Endothelial cell of umbilical vein (primary cell): ENCODE measurements around the gene STMN3. TPM values are rescaled to one million over a fixed set of nuclear protein-coding genes. Genes with fewer than 3 reads are reported as not detected.
"Not testable (repeated sequence)": the region's sequence is repeated elsewhere in the genome, so short reads cannot be mapped to it uniquely, and the experiment has no call there.

Experiments used
- BruUV-seq: library from RNA; stranded (reverse); fragments of 400-500 nt; replicated peaks from 2 replicates; lab custom pipeline; 2021; lab: Mats Ljungman, UMichigan
- CTCF ChIA-PET: fragments of 300-600, 350-600 bp; sonication (Branson Sonifier 250); formaldehyde crosslinking; loops from one replicate; lab custom pipeline; 2021; ENCODE audit warnings: antibody characterized with exemption, inconsistent platforms; lab: Charles Lee
- POLR2A ChIA-PET: fragments of 300-600, 350-600 bp; sonication (Branson Sonifier 250); formaldehyde crosslinking; loops from one replicate; lab custom pipeline; 2021; ENCODE audit warnings: antibody characterized with exemption, inconsistent platforms; lab: Charles Lee
- DNase-seq: peaks from one replicate; pipeline ENCODE4 v3.0.0-alpha.2; 2011; ENCODE audit warnings: low read depth, low spot score
- FAIRE-seq: peaks from 2 replicates; lab custom pipeline; 2011; peaks lifted over from hg19 to GRCh38; lab: Jason Lieb, UNC
- H2AFZ ChIP-seq: 2 replicates; pipeline ENCODE4 v1.6.0; 2012; ENCODE audit warnings: low read depth, low read length, control low read depth, inconsistent platforms
- H3K27ac ChIP-seq: 2 replicates; pipeline ENCODE4 v1.5.1; 2011; ENCODE audit warnings: low read depth, mild to moderate bottlenecking, control low read depth, low read length, moderate library complexity; ENCODE audit not compliant: insufficient read depth
- H3K27me3 ChIP-seq, 2 experiments: 2 replicates each; pipeline versions ENCODE4 v1.6.0 to v1.6.1; 2011; ENCODE audit warnings: low read length in 2 of 2, mixed read lengths in 1 of 2; ENCODE audit not compliant: control insufficient read depth in 2 of 2, insufficient read depth in 2 of 2
- H3K36me3 ChIP-seq, 2 experiments: 2 replicates in 1 of 2; 3 replicates in 1 of 2; pipeline ENCODE4 v1.5.1; 2011; ENCODE audit warnings: low read length in 2 of 2, mild to moderate bottlenecking in 1 of 2, moderate library complexity in 1 of 2; ENCODE audit not compliant: control insufficient read depth in 2 of 2, insufficient read depth in 2 of 2; ENCODE audit errors: extremely low read depth in 1 of 2
- H3K4me1 ChIP-seq: 3 replicates; pipeline ENCODE4 v1.5.1; 2011; ENCODE audit warnings: mild to moderate bottlenecking, low read length; ENCODE audit not compliant: control insufficient read depth, insufficient read depth; ENCODE audit errors: extremely low read depth
- H3K4me2 ChIP-seq: 2 replicates; pipeline ENCODE4 v1.6.1; 2011; ENCODE audit warnings: low read length, control low read depth, mixed read lengths; ENCODE audit not compliant: insufficient read depth
- H3K4me3 ChIP-seq, 3 experiments: fragments of 200-600 bp in 1 of 3; sonication (generic), shearing (Covaris generic) in 1 of 3; replicated peaks in 1 of 3; 2 replicates each; pipeline ENCODE4 v1.5.1; 2011 to 2016; ENCODE audit warnings: control low read depth in 3 of 3, low read length in 3 of 3, mild to moderate bottlenecking in 2 of 3, inconsistent platforms in 1 of 3, low read depth in 1 of 3, moderate library complexity in 1 of 3; ENCODE audit not compliant: insufficient read depth in 1 of 3
- H3K79me2 ChIP-seq: 2 replicates; pipeline ENCODE4 v1.6.0; 2012; ENCODE audit warnings: low read length, inconsistent platforms; ENCODE audit not compliant: control insufficient read depth, insufficient read depth
- H3K9ac ChIP-seq: replicated peaks from 2 replicates; pipeline ENCODE3; 2011; ENCODE audit warnings: low read length, control low read depth; ENCODE audit not compliant: insufficient read depth; ENCODE audit errors: extremely low read depth
- H3K9me1 ChIP-seq: replicated peaks from 3 replicates; pipeline ENCODE4 v1.6.0; 2011; ENCODE audit warnings: mild to moderate bottlenecking, low read length; ENCODE audit not compliant: control insufficient read depth, insufficient read depth; ENCODE audit errors: extremely low read depth
- H3K9me3 ChIP-seq: replicated peaks from 2 replicates; pipeline ENCODE4 v1.5.1; 2012; ENCODE audit warnings: low read length, inconsistent platforms; ENCODE audit not compliant: control insufficient read depth, insufficient read depth
- H4K20me1 ChIP-seq: replicated peaks from 2 replicates; pipeline ENCODE3; 2011; ENCODE audit warnings: mild to moderate bottlenecking, low read length; ENCODE audit not compliant: control insufficient read depth, insufficient read depth; ENCODE audit errors: extremely low read depth
- EZH2 ChIP-seq: IDR thresholded peaks from 2 replicates; pipeline ENCODE4 v1.6.1; 2012; ENCODE audit warnings: borderline replicate concordance, low read depth, mild to moderate bottlenecking, moderate library complexity, low read length, inconsistent platforms; ENCODE audit not compliant: severe bottlenecking
- JUN ChIP-seq: IDR thresholded peaks from 2 replicates; pipeline ENCODE4 v1.6.1; 2011; ENCODE audit warnings: borderline replicate concordance, low read depth; ENCODE audit not compliant: insufficient read length, insufficient read depth
- POLR2AphosphoS5 ChIP-seq: IDR thresholded peaks from 2 replicates; pipeline ENCODE4 v1.6.1; 2012; ENCODE audit warnings: low read depth, mild to moderate bottlenecking, control low read depth, low read length, moderate library complexity; ENCODE audit not compliant: insufficient read depth
- dilution Hi-C: fragments of 300-500 bp; cut with MboI; formaldehyde crosslinking; loops from one replicate; pipeline ENCODE4 v1.15.0; 2019; ENCODE audit warnings: low sequenced_read_pairs; ENCODE audit not compliant: extremely low pct_ligation_motif_present
- intact Hi-C: fragments of 100-400 bp; cut with micrococcal nuclease; formaldehyde crosslinking; loops from one replicate; pipeline ENCODE4 v1.10.0; 2022
- polyA plus RNA-seq, 4 experiments: library from polyadenylated mRNA; depleted of rRNA in 3 of 4; stranded (reverse) in 3 of 4; unstranded in 1 of 4; fragments of >200 nt; gene quantifications; 2 replicates each; pipeline versions ENCODE4 v1.2.1 to v1.2.3, GENCODE V29; 2011 to 2012; ENCODE audit warnings: missing spikeins in 1 of 4
- total RNA-seq: library from RNA; stranded (reverse); gene quantifications from 2 replicates; pipeline ENCODE4 v1.2.3, GENCODE V29; 2021

Gene STMN3
- total and polyA plus RNA-seq, 2 donors (not counting 3 experiments of a cell fraction or from before 2014, with no cell fraction given) = 1.7 to 4.7 TPM

DNA sequence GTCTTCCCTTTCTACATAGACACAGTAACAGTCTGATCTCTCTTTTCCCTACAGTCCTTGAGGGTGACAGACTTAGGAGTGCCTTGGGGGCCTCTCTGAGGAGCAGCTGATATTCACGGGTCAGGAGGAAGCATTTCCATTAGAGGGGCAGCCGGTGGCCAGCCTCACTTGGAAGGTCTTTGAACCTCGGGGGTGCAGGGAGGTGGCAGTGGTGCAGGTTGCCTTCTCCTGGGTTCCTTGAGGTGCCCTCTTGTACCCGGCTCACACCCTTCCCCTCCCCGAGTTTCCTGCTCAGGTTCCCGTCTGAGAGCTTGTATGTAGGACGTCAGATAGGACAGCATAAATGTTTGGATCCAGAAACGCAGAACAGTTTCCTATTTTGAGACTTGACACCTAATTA, 7.4 kb upstream of the STMN3 start:
- no peaks in the 10 kb centered on the region for H3K9me3 ChIP-seq
- ChIA-PET POLR2A (no interaction called here), CTCF (interaction anchor here (2.6 kb wide), 1 partner anchor 21 kb away, joined by 11 read pairs; no protein-coding TSS in a partner anchor)
- intact Hi-C loops (no loop called here), dilution Hi-C loops (no loop called here)
- FAIRE-seq = no peak
- H3K4me3 ChIP-seq = no peak overlapping the region
- peaks cover 0 to 24% of the 10 kb centered on the region in 2 experiments for H3K36me3 ChIP-seq
- no peak for DNase-seq
- no peaks in the 10 kb centered on the region for H3K9me1 ChIP-seq
- BruUV-seq = no TSS peak
- TF ChIP-seq EZH2 = no peak
- TF ChIP-seq JUN = no peak
- TF ChIP-seq POLR2AphosphoS5 = no peak
- H2AFZ ChIP-seq = no peak overlapping the region
- peaks cover 18% of the 10 kb centered on the region for H3K79me2 ChIP-seq
- H3K4me2 ChIP-seq = no peak overlapping the region
- H3K27ac ChIP-seq = no peak overlapping the region
- H3K27me3 ChIP-seq = no peaks in the 10 kb centered on the region
- no peaks in the 10 kb centered on the region for H4K20me1 ChIP-seq
- H3K9ac ChIP-seq = no peak overlapping the region
- peaks cover 10% of the 10 kb centered on the region for H3K4me1 ChIP-seq

DNA sequence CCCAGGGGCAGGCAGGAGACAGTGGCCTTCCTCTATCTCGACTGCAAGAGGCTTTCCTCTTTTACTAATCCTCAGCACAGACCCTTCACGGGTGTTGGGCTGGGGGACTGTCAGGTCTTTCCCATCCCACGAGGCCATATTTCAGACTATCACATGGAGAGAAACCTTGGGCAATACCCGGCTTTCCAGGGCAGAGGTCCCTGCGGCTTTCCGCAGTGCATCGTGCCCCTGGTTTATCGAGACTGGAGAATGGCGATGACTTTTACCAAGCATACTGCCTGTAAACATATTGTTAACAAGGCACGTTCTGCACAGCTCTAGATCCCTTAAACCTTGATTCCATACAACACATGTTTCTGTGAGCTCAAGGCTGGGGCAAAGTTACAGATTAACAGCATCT, 7.0 kb upstream of the STMN3 start:
- H3K4me3 ChIP-seq = not testable (repeated sequence)

More for the DNA sequence above, 7.0 kb upstream of the STMN3 start:
- H4K20me1 ChIP-seq, FAIRE-seq, dilution Hi-C loops, DNase-seq, intact Hi-C loops, H3K27ac ChIP-seq, H3K9me3 ChIP-seq, H3K27me3 ChIP-seq, POLR2A ChIA-PET, H3K4me1 ChIP-seq, H3K9me1 ChIP-seq, H3K9ac ChIP-seq, H2AFZ ChIP-seq, BruUV-seq, H3K4me2 ChIP-seq: not testable (repeated sequence)
- Histone ChIP-seq H3K79me2 (peaks cover 18% of the 10 kb centered on the region), H3K36me3 (peaks cover 0 to 24% of the 10 kb centered on the region in 2 experiments)
- CTCF ChIA-PET = interaction anchor here (2.6 kb wide), 1 partner anchor 22 kb away, joined by 11 read pairs; no protein-coding TSS in a partner anchor
